ENCODE measurements around the gene SH3RF2. TPM values are rescaled to one million over a fixed set of nuclear protein-coding genes. Genes with fewer than 3 reads are reported as not detected.

Gene SH3RF2
- total and polyA plus RNA-seq, 9 of the 15 experiments (the other 6 are each of a cell fraction or from before 2014, with no cell fraction given), result 0.05 TPM; not detected in 8

DNA sequence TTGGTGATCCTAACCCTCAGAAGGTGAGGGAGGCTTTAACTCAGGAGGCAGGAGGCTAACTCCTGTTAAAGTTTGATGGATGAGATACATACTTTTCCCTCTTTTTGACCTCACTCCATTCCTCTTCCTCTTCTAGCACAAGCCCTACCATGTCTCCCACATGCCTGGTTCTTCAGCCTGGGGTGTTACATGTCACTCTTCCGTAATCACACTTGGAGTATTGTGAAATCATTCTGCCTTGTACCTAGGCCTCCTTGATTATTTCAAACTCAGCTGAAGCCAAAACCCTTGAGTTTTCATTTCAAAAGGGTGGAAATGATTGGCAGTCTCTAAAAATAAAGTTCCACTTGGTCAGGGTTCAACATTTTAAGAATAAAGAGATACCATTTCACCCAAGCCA is 167.2 kb downstream of the SH3RF2 start (continued):
- TF ChIP-seq ZNF699 (CRISPR knock-in tag; IDR thresholded peaks at IDR 0.05; ENCODE audit: insufficient replicate concordance), result no peak

DNA sequence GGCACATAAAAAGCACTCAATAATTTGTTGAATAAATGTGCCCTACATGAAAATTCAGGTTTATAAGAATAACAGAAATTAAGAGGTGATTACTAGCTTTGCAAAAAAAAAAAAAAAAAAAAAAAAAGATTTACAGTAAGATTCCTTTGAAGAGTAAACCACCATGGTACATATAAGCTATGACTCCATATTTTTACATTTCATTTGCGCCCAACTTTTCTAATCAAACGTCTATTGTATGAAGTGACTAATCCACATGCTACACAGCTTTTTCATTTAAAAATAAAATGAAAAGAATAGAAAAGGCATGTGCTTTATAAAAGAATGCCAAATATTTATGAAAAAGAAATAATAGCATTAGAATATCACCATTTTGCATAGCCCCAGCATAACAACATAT is 169.1 kb downstream of the SH3RF2 start, which contains the start of gene PLAC8L1:
TSS of gene PLAC8L1 (minus strand) at position 101 of the 400 bp plus-strand sequence. CDS start 1,266 bp downstream, outside the sequence.
- no peak within 1 kb of the TSS for H2AFZ ChIP-seq (ENCODE audit: low read depth, low read length)
- H3K4me3 ChIP-seq, result no peak within 1 kb of the TSS
- DNase-seq (ENCODE audit: extremely low read depth in 1 of 4, low spot score in 3 of 4) (no peak), FAIRE-seq (no peak), ATAC-seq (no peak)
- no peaks in the 10 kb centered on the region for H3K36me3 ChIP-seq (ENCODE audit: control insufficient read depth, insufficient read depth, low read length)
- H3K9me1 ChIP-seq (ENCODE audit: control insufficient read depth, insufficient read depth, low read length), result no peaks in the 10 kb centered on the region
- no peak within 1 kb of the TSS for H3K4me2 ChIP-seq (ENCODE audit: insufficient read depth, low read length)
- H3K79me2 ChIP-seq (ENCODE audit: control insufficient read depth, insufficient read depth, low read length), result no peaks in the 10 kb centered on the region
- no peaks in the 10 kb centered on the region for H3K9me3 ChIP-seq (replicated peaks; ENCODE audit: control insufficient read depth, insufficient read depth, low read depth, low read length)
- no peaks in the 10 kb centered on the region for H3K27me3 ChIP-seq (ENCODE audit: control insufficient read depth in 2 of 2, insufficient read depth in 2 of 2, low read length in 2 of 2)
- POLR2A ChIA-PET, result no interaction called here
- no peaks in the 10 kb centered on the region; a peak in 1 of 5 replicates for H3K4me1 ChIP-seq (replicated peaks in 1 of 2; ENCODE audit: control insufficient read depth in 2 of 2, insufficient read depth in 2 of 2, low read length in 2 of 2)
- H3K9ac ChIP-seq (ENCODE audit: insufficient read depth in 1 of 2, low read depth in 2 of 2, low read length in 2 of 2), result no peak within 1 kb of the TSS
- H4K20me1 ChIP-seq (replicated peaks; ENCODE audit: control insufficient read depth, insufficient read depth, low read length), result no peaks in the 10 kb centered on the region
- intact Hi-C loops (cut with micrococcal nuclease) (no loop called here), in situ Hi-C loops (cut with MboI) (no loop called here)
- 65% methylated on average over 2 of the region's 2 CpGs for WGBS (ENCODE audit: insufficient coverage, low coverage, missing lambda C conversion rate)
- no peak within 1 kb of the TSS for H3K27ac ChIP-seq (ENCODE audit: extremely low read depth, low read depth, low read length)
- TF ChIP-seq, protein P1, sequence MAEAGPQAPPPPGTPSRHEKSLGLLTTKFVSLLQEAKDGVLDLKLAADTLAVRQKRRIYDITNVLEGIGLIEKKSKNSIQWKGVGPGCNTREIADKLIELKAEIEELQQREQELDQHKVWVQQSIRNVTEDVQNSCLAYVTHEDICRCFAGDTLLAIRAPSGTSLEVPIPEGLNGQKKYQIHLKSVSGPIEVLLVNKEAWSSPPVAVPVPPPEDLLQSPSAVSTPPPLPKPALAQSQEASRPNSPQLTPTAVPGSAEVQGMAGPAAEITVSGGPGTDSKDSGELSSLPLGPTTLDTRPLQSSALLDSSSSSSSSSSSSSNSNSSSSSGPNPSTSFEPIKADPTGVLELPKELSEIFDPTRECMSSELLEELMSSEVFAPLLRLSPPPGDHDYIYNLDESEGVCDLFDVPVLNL (CRISPR knock-in tag; IDR thresholded peaks at IDR 0.05; ENCODE audit: low read depth), result no peak
- TF ChIP-seq TCF3 (CRISPR knock-in tag; IDR thresholded peaks at IDR 0.05) (no peak), KDM1A (IDR thresholded peaks at IDR 0.05) (no peak)
- TF ChIP-seq, protein P2, sequence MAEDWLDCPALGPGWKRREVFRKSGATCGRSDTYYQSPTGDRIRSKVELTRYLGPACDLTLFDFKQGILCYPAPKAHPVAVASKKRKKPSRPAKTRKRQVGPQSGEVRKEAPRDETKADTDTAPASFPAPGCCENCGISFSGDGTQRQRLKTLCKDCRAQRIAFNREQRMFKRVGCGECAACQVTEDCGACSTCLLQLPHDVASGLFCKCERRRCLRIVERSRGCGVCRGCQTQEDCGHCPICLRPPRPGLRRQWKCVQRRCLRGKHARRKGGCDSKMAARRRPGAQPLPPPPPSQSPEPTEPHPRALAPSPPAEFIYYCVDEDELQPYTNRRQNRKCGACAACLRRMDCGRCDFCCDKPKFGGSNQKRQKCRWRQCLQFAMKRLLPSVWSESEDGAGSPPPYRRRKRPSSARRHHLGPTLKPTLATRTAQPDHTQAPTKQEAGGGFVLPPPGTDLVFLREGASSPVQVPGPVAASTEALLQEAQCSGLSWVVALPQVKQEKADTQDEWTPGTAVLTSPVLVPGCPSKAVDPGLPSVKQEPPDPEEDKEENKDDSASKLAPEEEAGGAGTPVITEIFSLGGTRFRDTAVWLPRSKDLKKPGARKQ (CRISPR knock-in tag; IDR thresholded peaks at IDR 0.05), result no peak
- BruUV-seq (replicated peaks), result no TSS peak
- CTCF ChIA-PET (ENCODE audit: low intra/inter-chr PET ratio), result no interaction called here

Data from K562 (cell line).